ENCODE measurements around the gene MEIS1.

MEIS1 gene

GRCh38 chr2:66548422-66548821, 113.5 kb downstream of the MEIS1 start:
- no peak for TF ChIP-seq POLR2AphosphoS5 (IDR thresholded peaks at IDR 0.05; ENCODE audit: low read depth, low read length)
- TF ChIP-seq, protein P1, sequence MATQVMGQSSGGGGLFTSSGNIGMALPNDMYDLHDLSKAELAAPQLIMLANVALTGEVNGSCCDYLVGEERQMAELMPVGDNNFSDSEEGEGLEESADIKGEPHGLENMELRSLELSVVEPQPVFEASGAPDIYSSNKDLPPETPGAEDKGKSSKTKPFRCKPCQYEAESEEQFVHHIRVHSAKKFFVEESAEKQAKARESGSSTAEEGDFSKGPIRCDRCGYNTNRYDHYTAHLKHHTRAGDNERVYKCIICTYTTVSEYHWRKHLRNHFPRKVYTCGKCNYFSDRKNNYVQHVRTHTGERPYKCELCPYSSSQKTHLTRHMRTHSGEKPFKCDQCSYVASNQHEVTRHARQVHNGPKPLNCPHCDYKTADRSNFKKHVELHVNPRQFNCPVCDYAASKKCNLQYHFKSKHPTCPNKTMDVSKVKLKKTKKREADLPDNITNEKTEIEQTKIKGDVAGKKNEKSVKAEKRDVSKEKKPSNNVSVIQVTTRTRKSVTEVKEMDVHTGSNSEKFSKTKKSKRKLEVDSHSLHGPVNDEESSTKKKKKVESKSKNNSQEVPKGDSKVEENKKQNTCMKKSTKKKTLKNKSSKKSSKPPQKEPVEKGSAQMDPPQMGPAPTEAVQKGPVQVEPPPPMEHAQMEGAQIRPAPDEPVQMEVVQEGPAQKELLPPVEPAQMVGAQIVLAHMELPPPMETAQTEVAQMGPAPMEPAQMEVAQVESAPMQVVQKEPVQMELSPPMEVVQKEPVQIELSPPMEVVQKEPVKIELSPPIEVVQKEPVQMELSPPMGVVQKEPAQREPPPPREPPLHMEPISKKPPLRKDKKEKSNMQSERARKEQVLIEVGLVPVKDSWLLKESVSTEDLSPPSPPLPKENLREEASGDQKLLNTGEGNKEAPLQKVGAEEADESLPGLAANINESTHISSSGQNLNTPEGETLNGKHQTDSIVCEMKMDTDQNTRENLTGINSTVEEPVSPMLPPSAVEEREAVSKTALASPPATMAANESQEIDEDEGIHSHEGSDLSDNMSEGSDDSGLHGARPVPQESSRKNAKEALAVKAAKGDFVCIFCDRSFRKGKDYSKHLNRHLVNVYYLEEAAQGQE (IDR thresholded peaks at IDR 0.05; ENCODE audit: insufficient read depth in 1 of 2, low read depth in 2 of 2, low read length in 2 of 2): no peak
- no peak for TF ChIP-seq SIN3A (IDR thresholded peaks at IDR 0.05; ENCODE audit: borderline replicate concordance, insufficient read depth, low read length)
- TF ChIP-seq TAF1 (IDR thresholded peaks at IDR 0.05; ENCODE audit: borderline replicate concordance, insufficient read depth, low read length): no peak
- no peak for TF ChIP-seq FOXP2 (optimal IDR thresholded peaks at IDR 0.05; ENCODE audit: borderline replicate concordance, extremely low read depth, extremely low read length, insufficient read depth)

DNA sequence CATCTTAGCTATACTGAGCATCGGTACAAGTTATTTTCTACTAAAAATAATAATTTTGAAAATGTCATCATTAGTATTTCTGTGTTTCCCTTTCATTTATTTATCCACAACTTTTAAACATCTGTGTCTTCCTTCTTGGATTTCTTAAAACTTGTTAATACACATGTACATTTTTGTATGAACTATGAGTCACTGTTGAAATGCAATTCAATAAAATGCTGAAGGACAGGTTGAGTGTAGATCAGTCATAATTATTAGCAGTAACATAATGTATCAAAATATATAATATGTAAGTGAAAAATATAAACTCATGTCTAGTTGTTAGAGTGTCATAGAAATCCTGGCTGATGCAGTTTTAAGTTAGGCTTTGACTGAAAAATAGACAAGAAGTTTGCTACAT, 115.9 kb downstream of the MEIS1 start:
- TF ChIP-seq FOXP2 (optimal IDR thresholded peaks at IDR 0.05; ENCODE audit: borderline replicate concordance, extremely low read depth, extremely low read length, insufficient read depth) (no peak), TAF1 (IDR thresholded peaks at IDR 0.05; ENCODE audit: borderline replicate concordance, insufficient read depth, low read length) (no peak), SIN3A (IDR thresholded peaks at IDR 0.05; ENCODE audit: borderline replicate concordance, insufficient read depth, low read length) (no peak), POLR2AphosphoS5 (IDR thresholded peaks at IDR 0.05; ENCODE audit: low read depth, low read length) (no peak)
- TF ChIP-seq, protein P1 (IDR thresholded peaks at IDR 0.05; ENCODE audit: insufficient read depth in 1 of 2, low read depth in 2 of 2, low read length in 2 of 2): no peak

- no peak for TF ChIP-seq SIN3A (IDR thresholded peaks at IDR 0.05; ENCODE audit: borderline replicate concordance, insufficient read depth, low read length)
These were observed 118.4 kb downstream of the MEIS1 start for GRCh38 chr2:66553370-66553769.

- TF ChIP-seq SIN3A (IDR thresholded peaks at IDR 0.05; ENCODE audit: borderline replicate concordance, insufficient read depth, low read length) (no peak), TAF1 (IDR thresholded peaks at IDR 0.05; ENCODE audit: borderline replicate concordance, insufficient read depth, low read length) (no peak), FOXP2 (optimal IDR thresholded peaks at IDR 0.05; ENCODE audit: borderline replicate concordance, extremely low read depth, extremely low read length, insufficient read depth) (no peak), POLR2AphosphoS5 (IDR thresholded peaks at IDR 0.05; ENCODE audit: low read depth, low read length) (no peak)
- TF ChIP-seq, protein P1 (IDR thresholded peaks at IDR 0.05; ENCODE audit: insufficient read depth in 1 of 2, low read depth in 2 of 2, low read length in 2 of 2): no peak
These were observed 120.2 kb downstream of the MEIS1 start for GRCh38 chr2:66555091-66555490.

- no peak for TF ChIP-seq FOXP2 (optimal IDR thresholded peaks at IDR 0.05; ENCODE audit: borderline replicate concordance, extremely low read depth, extremely low read length, insufficient read depth)
These were observed 120.8 kb downstream of the MEIS1 start for GRCh38 chr2:66555501-66556324.

DNA sequence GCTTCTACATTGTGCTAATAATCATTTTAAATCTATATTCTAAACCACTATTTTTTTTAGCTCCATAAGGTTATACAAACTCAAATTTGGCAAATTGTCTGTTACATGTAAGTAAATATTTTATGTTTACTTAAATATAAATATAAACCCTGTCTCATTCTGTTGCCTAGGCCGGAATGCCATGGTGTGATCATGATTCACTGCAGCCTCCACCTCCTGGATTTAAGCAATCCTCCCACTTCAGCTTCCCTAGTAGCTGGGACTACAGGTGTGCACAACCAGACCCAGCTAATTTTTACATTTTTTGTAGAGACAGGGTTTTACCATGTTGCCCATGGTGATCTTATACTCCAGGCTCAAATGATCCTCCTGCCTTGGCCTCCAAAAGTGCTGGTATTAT, 124.7 kb downstream of the MEIS1 start:
- TF ChIP-seq TAF1 (IDR thresholded peaks at IDR 0.05; ENCODE audit: borderline replicate concordance, insufficient read depth, low read length) (no peak), SIN3A (IDR thresholded peaks at IDR 0.05; ENCODE audit: borderline replicate concordance, insufficient read depth, low read length) (no peak), FOXP2 (optimal IDR thresholded peaks at IDR 0.05; ENCODE audit: borderline replicate concordance, extremely low read depth, extremely low read length, insufficient read depth) (no peak), POLR2AphosphoS5 (IDR thresholded peaks at IDR 0.05; ENCODE audit: low read depth, low read length) (no peak)
- TF ChIP-seq, protein P1 (IDR thresholded peaks at IDR 0.05; ENCODE audit: insufficient read depth in 1 of 2, low read depth in 2 of 2, low read length in 2 of 2): no peak

Measured in PFSK-1 (cell line).